HG03565 (cell line): ENCODE data around the gene PRPF6.
A peak's percentile ranks its signal among the peaks of the same experiment; 100 is the strongest.
"Not testable (repeated sequence)": the region's sequence is repeated elsewhere in the genome, so short reads cannot be mapped to it uniquely, and the experiment has no call there.

Experiments used
- ATAC-seq: cut with Tn5 transposase; IDR thresholded peaks from one replicate; pipeline ENCODE4 v1.9.1; 2021; ENCODE audit warnings: mild to moderate bottlenecking, moderate library complexity; ENCODE audit not compliant: unreplicated experiment

The PRPF6 gene

GRCh38 chr20:63973160-63973479 is 7.8 kb upstream of the PRPF6 start:
- ATAC-seq: no peak

- no peak for ATAC-seq
These were observed 7.1 kb upstream of the PRPF6 start for GRCh38 chr20:63973636-63974401.

GRCh38 chr20:63974402-63975200 is 6.3 kb upstream of the PRPF6 start:
- no peak for ATAC-seq

DNA sequence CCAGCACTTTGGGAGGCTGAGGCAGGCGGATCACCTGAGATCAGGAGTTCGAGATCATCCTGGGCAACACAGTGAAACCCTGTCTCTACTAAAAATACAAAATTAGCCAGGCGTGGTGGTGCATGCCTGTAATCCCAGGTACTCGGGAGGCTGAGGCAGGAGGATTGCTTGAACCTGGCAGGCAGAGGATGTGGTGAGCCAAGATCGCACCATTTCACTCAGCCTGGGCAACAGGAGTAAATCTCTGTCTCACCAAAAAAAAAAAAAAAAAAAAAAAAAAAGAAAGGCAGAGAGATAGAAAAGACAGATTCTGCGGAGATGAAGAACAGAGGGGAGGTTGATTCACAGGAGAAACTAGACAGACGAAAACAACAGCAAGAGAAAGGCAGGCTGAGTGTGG is 4.4 kb upstream of the PRPF6 start:
- ATAC-seq: not testable (repeated sequence)

- no peak for ATAC-seq
These were observed 3.8 kb upstream of the PRPF6 start for GRCh38 chr20:63976980-63977738.

DNA sequence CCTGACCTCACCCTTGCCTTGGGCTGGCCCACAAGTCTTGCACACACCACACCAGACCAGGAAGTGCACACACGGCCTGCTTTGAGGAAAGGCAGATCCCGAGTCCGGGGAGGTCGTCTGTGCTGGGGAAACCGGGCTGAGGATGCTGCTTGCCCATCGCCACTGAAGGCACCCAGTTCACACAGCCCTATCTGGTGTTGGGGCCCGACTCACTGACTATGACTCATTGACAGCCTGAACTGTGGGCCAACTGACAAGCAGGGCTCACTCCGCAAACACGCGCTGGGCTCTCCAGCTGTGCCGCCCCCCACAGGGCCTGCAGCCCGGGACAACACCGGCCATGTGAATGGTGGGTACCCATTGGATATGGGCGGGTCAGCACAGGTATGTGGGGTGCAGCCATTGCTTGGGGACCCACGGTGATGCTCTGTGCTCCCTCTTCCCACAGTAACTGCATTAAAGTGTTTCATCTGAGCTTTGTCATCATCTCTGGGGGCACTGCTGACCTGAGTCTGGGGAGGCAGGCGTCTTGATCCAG is 3.1 kb upstream of the PRPF6 start:
- no peak for ATAC-seq

- no peak for ATAC-seq
These were observed 2.4 kb upstream of the PRPF6 start for GRCh38 chr20:63978319-63979228.

DNA sequence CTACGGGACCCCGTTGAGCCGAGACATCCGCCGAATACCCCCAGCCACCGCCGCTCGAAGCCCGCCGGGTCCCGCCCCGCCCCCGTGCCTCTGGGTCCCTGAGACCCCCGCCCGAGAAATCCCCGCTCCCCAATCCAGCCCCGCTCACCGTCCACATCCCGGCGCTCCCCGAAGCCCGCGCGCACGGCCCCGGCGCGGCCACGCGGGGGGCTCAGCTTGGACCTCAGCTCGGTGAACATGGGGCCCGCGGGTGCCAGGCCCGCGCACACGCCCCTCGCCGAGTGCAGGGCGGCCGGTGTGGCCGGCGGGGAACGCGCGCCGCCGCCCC is 1.7 kb upstream of the PRPF6 start:
- ATAC-seq: no peak

DNA sequence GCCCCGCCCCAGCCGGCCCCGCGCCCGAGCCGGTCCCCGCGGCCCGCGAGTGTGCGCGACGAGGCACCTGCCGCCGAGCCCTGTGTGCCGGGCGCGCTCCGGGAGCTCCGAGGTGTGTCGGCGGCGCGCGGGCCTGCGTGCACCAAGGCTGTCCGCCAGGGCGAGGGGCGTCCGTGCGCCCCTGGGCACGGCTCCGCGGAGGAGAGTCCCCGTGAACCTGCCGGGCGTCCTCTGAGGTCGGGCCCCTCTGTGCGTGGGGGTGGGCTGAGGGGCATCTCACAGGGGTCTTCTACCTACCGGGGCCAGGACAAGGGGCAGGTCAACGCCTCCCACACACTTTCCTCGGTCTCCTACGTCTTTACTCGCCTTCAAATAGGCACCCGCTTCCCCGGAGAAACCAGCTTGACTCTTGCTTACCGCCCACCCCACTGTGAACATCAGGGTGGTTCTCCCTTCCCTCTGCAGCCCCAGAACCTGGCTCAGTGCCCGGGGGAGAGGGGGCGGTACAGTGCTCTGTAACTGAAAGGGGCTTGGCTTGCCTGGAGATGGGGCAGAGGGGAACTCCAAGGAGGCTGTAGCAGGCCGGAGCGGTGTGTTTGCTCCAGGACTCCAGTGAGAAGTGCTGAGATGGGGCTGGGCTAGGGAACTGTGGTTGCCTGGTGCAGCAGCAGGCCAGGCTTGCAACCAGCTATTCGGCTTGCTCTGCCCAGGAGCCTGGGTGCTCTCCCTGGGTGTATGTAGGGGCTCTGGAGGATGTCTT is 1.2 kb upstream of the PRPF6 start, which contains the start of gene SAMD10:
Gene SAMD10, minus strand, starts transcription at position 86 of the 760 bp plus-strand sequence. CDS start 175 bp downstream, outside the sequence.
- ATAC-seq: peak; percentile 14

GRCh38 chr20:63980317-63980805 is 571 bp upstream of the PRPF6 start:
- ATAC-seq: peak; percentile 23

DNA sequence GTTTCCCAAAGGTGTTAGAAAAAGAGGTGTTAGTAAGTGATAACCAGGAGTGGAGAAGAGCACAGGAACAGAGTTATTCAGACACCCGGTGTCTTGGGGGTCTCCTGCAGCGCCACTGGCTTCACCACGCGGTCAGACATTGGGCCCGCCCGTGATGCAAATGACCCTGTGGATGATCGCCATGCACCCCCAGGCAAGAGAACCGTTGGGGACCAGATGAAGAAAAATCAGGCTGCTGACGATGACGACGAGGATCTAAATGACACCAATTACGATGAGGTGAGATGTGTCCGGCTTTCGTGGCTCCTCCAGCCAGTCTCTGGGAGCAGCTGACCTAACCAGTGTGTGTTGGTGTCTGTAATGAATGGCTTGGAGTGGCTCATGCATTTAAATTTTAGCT is 2.0 kb downstream of the PRPF6 start:
- no peak for ATAC-seq

DNA sequence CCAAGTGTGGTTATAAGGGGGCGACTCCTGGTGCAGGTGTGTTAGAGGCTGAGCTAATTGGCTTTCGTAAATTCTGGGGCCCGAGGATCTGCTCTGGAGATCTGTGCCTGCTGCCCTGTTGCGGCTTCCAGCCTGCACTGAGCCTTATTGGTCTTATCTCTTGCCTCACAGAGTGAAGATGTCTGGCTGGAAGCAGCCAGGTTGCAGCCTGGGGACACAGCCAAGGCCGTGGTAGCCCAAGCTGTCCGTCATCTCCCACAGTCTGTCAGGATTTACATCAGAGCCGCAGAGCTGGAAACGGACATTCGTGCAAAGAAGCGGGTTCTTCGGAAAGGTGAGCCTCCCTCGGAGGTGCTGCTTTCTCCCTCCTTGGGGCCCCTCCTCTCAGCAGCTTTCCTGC is 20.0 kb downstream of the PRPF6 start:
- ATAC-seq: no peak

GRCh38 chr20:64001607-64002011 is 20.7 kb downstream of the PRPF6 start:
- ATAC-seq: no peak

DNA sequence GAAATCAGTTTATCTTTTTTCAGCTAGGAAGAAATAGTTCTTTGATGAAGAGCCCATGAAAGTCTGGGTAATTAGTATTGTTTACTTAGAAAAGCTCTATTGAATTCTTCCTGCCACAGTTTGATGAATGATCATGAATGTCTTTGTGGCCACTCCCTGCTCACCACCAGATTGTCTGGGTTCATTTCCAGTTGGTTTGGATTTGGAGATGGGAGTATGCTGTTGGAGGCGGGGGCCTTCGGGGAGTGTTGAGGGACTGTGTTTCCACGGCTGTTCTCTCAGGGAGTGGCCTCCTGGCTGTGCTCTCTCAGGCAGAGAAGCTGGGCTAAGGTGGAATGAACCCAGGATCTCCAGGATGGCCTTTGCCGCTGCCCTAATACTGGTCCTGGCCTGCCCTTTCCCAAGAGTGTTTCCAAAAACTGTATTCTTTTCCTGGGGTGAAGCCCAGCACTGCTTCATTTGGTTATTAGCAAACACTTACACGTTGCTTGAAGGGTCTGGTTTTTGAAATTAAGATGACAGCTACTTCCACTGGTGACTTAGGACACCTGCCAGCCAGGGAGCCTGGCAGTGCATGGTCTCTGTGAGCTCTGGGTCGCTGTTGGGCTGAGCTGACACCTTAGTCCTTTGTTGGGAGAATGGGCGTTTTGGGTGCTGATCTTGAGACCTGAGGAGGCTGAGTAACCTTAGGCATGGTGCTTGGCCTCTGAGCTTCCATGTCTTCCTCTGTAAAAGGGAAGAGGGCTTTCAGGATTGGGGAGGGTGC is 23.2 kb downstream of the PRPF6 start:
- no peak for ATAC-seq

- no peak for ATAC-seq
These were observed 24.5 kb downstream of the PRPF6 start for GRCh38 chr20:64005394-64005793.

- ATAC-seq: no peak
These were observed 25.6 kb downstream of the PRPF6 start for GRCh38 chr20:64006490-64006889.

GRCh38 chr20:64006902-64007301 is 26.0 kb downstream of the PRPF6 start:
- ATAC-seq: no peak

DNA sequence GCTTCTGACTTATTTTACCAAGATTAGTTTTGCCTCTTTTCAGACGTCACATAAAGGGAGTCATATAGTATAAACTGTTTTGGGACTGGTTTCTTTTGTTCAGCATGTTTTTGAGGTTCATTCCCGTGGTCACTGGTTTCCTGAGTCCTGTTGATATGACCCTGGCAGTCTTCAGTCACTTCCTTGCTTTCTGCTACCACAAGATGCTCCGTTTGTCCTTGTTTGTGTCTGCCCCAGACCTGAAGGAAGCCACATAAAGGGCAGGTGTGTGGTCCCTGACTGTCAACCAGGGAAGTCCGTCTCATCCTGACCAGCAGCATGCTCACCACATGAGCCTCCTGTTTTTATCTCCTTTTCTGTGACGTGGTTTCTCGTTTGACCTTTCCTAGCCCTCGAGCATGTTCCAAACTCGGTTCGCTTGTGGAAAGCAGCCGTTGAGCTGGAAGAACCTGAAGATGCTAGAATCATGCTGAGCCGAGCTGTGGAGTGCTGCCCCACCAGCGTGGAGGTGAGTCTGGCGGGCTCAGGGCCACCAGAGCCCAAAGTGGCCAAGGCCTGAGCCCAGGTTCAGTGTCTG is 29.0 kb downstream of the PRPF6 start:
- ATAC-seq: no peak
